K562 (cell line): ENCODE measurements around the gene PALS1. TPM values are rescaled to one million over a fixed set of nuclear protein-coding genes. Genes with fewer than 3 reads are reported as not detected.

Experiments
- BHLHE40 ChIP-seq: IDR thresholded peaks from 2 replicates; pipeline ENCODE4 v1.6.1; 2011; ENCODE audit warnings: low read length, improper control_type of control experiment
- CBFB ChIP-seq: sonication (generic); formaldehyde crosslinking; IDR thresholded peaks from 2 replicates; pipeline ENCODE4 v1.4.0; 2020; ENCODE audit warnings: mild to moderate bottlenecking, missing genetic modification reagents
- IFI16 ChIP-seq: fragments of 250-450 bp; sonication (Bioruptor Pico); IDR thresholded peaks from 2 replicates; pipeline ENCODE4 v2.1.2; 2022; ENCODE audit warnings: mild to moderate bottlenecking, inconsistent platforms
- JUND ChIP-seq, 2 experiments: IDR thresholded peaks; 2 replicates in 1 of 2; 3 replicates in 1 of 2; pipeline ENCODE4 v1.6.1; 2011; ENCODE audit warnings: borderline replicate concordance in 2 of 2, low read depth in 2 of 2, low read length in 2 of 2, improper control_type of control experiment in 1 of 2, missing biosample characterization in 1 of 2, missing genetic modification characterization in 1 of 2, missing genetic modification reagents in 1 of 2
- KDM4B ChIP-seq, 2 experiments: fragments of 450-650 bp in 1 of 2; sonication (generic) in 1 of 2; IDR thresholded peaks; 2 replicates each; pipeline ENCODE4 v1.6.1; 2016 to 2017; ENCODE audit warnings: borderline replicate concordance in 2 of 2, antibody characterized with exemption in 1 of 2, low read depth in 1 of 2, mild to moderate bottlenecking in 1 of 2
- MAZ ChIP-seq, 2 experiments: fragments of 450-650 bp in 1 of 2; sonication (generic) in 1 of 2; formaldehyde crosslinking; IDR thresholded peaks in 1 of 2; conservative IDR thresholded peaks in 1 of 2; 2 replicates each; pipeline versions ENCODE4 v1.4.0 to v1.5.0; 2020; ENCODE audit warnings: mild to moderate bottlenecking in 1 of 2, missing genetic modification reagents in 1 of 2
- MNT ChIP-seq, 2 experiments: fragments of 450-650 bp; conservative IDR thresholded peaks; 2 replicates each; pipeline ENCODE4 v1.6.1; 2017; ENCODE audit warnings: mild to moderate bottlenecking in 2 of 2, moderate library complexity in 2 of 2
- MTF1 ChIP-seq: fragments of 250-450 bp; sonication (Bioruptor Pico); IDR thresholded peaks from 2 replicates; pipeline ENCODE4 v1.9.0; 2021; ENCODE audit warnings: moderate library complexity, mild to moderate bottlenecking, inconsistent platforms, borderline replicate concordance
- SAFB ChIP-seq: fragments of 200-400 bp; formaldehyde crosslinking; IDR thresholded peaks from 2 replicates; pipeline ENCODE4 v1.6.1; 2017; ENCODE audit warnings: low read depth, low read length, borderline replicate concordance
- SAFB2 ChIP-seq: fragments of 200-400 bp; formaldehyde crosslinking; IDR thresholded peaks from 2 replicates; pipeline ENCODE4 v1.6.1; 2018; ENCODE audit warnings: borderline replicate concordance, low read length, low read depth, moderate library complexity; ENCODE audit not compliant: severe bottlenecking
- SRSF3 ChIP-seq: fragments of 200-400 bp; formaldehyde crosslinking; IDR thresholded peaks from 2 replicates; pipeline ENCODE4 v1.6.1; 2016; ENCODE audit warnings: mild to moderate bottlenecking, low read length, moderate library complexity; ENCODE audit not compliant: insufficient read depth
- TEAD4 ChIP-seq, 2 experiments: sonication (generic) in 1 of 2; formaldehyde crosslinking in 1 of 2; IDR thresholded peaks; 2 replicates each; pipeline versions ENCODE4 v1.6.1 to v1.8.0; 2012 to 2022; ENCODE audit warnings: borderline replicate concordance in 1 of 2, inconsistent platforms in 1 of 2, low read length in 1 of 2, mild to moderate bottlenecking in 1 of 2, missing genetic modification reagents in 1 of 2
- ZNF253 ChIP-seq: fragments of 250-450 bp; sonication (Bioruptor Pico); conservative IDR thresholded peaks from 2 replicates; pipeline ENCODE4 v1.6.1; 2021; ENCODE audit warnings: mild to moderate bottlenecking
- ZNF280A ChIP-seq: fragments of 450-650 bp; IDR thresholded peaks from 2 replicates; pipeline ENCODE4 v1.6.1; 2018; ENCODE audit warnings: mild to moderate bottlenecking, low read depth; ENCODE audit not compliant: partially characterized antibody
- polyA plus RNA-seq, 8 experiments: library from polyadenylated mRNA; depleted of rRNA in 4 of 8; stranded (reverse) in 5 of 8; unstranded in 3 of 8; fragments of >200 nt; fragmentation: Nextera tagmentation in 2 of 8; fragmentation: Illumina TruSeq in 1 of 8; extraction: Ambion mirVana in 2 of 8; extraction: Trizol in 1 of 8; gene quantifications; 2 replicates each; pipeline versions ENCODE4 v1.2.1 to v1.2.3, GENCODE V29; 2011 to 2014; ENCODE audit warnings: inconsistent platforms in 1 of 8, missing spikeins in 1 of 8
- total RNA-seq, 7 experiments: library from RNA; depleted of rRNA in 6 of 7; stranded (reverse); fragments of >200 nt in 6 of 7; fragmentation: Illumina TruSeq in 2 of 7; extraction: Trizol in 2 of 7; gene quantifications; 2 replicates each; pipeline versions ENCODE4 v1.2.1 to v1.2.3, GENCODE V29; 2011 to 2021; ENCODE audit warnings: low replicate concordance in 1 of 7
- TF ChIP-seq, protein P1 (sequence below): fragments of 450-650 bp; IDR thresholded peaks from 2 replicates; pipeline ENCODE4 v1.6.1; 2017; ENCODE audit warnings: mild to moderate bottlenecking, moderate library complexity
- TF ChIP-seq, protein P2 (sequence below): fragments of 450-650 bp; IDR thresholded peaks from 2 replicates; pipeline ENCODE4 v1.6.1; 2017; ENCODE audit warnings: antibody characterized with exemption, mild to moderate bottlenecking

PALS1 gene
- total and polyA plus RNA-seq, 9 of the 15 experiments (the other 6 are each of a cell fraction or from before 2014, with no cell fraction given) = 4.1 to 9.9 (median 7.2) TPM

DNA sequence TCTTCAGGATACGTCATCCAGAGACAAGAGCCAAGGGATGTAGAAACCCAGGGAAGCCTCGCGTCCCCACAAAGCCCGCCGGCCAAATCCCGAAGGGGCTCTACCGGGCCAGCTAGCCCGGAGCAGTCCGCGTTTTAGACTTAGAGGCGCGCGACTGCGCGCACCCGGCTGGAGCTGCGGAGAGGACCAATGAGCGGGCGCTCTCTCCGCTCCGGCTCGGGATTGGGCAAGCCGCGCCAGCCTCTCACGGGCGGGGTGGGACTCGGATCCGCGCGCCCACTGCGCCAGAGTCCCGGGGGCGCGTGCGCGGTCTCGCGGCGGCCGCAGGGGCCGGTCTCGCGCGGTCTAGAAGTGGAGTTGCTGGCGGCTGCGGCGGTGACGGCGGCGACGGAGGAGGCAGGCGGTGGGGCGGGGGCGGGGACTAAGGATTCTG, 241 bp upstream of the PALS1 start (continued):
- TF ChIP-seq ZNF253 (CRISPR knock-in tag) = no peak
- no peak for TF ChIP-seq ZNF280A
- TF ChIP-seq KDM4B (IDR thresholded peaks at IDR 0.05; ENCODE audit: borderline replicate concordance in 2 of 2, low read depth in 1 of 2) = 0 out of 4 replicates have a peak, but pooled peaks of 1 of the 2 experiments have one; percentile 4
- no peak for TF ChIP-seq TEAD4 (IDR thresholded peaks at IDR 0.05; ENCODE audit: low read length)
- no peak for TF ChIP-seq TEAD4 (CRISPR knock-in tag; IDR thresholded peaks at IDR 0.05; ENCODE audit: borderline replicate concordance)
- no peak for TF ChIP-seq MTF1 (CRISPR knock-in tag)
- TF ChIP-seq, protein P1, sequence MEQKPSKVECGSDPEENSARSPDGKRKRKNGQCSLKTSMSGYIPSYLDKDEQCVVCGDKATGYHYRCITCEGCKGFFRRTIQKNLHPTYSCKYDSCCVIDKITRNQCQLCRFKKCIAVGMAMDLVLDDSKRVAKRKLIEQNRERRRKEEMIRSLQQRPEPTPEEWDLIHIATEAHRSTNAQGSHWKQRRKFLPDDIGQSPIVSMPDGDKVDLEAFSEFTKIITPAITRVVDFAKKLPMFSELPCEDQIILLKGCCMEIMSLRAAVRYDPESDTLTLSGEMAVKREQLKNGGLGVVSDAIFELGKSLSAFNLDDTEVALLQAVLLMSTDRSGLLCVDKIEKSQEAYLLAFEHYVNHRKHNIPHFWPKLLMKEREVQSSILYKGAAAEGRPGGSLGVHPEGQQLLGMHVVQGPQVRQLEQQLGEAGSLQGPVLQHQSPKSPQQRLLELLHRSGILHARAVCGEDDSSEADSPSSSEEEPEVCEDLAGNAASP = no peak
- TF ChIP-seq SAFB = peak; percentile 60; the same call in 1 of the 2 replicates
- peak; percentile 52 for TF ChIP-seq BHLHE40
- TF ChIP-seq JUND (IDR thresholded peaks at IDR 0.05; ENCODE audit: borderline replicate concordance, low read depth, low read length) = no peak
- TF ChIP-seq JUND (tag; IDR thresholded peaks at IDR 0.05; ENCODE audit: borderline replicate concordance, low read depth, low read length) = no peak
- no peak for TF ChIP-seq MAZ (CRISPR knock-in tag; conservative IDR thresholded peaks at IDR 0.05 in 1 of 2, IDR thresholded peaks at IDR 0.05 in 1 of 2)
- no peak for TF ChIP-seq SAFB2
- no peak for TF ChIP-seq SRSF3
- 0 out of 4 replicates have a peak, but pooled peaks of 1 of the 2 experiments have one; percentile 42 for TF ChIP-seq MNT (conservative IDR thresholded peaks at IDR 0.05)
- TF ChIP-seq IFI16 (CRISPR knock-in tag) = no peak
- TF ChIP-seq, protein P2, sequence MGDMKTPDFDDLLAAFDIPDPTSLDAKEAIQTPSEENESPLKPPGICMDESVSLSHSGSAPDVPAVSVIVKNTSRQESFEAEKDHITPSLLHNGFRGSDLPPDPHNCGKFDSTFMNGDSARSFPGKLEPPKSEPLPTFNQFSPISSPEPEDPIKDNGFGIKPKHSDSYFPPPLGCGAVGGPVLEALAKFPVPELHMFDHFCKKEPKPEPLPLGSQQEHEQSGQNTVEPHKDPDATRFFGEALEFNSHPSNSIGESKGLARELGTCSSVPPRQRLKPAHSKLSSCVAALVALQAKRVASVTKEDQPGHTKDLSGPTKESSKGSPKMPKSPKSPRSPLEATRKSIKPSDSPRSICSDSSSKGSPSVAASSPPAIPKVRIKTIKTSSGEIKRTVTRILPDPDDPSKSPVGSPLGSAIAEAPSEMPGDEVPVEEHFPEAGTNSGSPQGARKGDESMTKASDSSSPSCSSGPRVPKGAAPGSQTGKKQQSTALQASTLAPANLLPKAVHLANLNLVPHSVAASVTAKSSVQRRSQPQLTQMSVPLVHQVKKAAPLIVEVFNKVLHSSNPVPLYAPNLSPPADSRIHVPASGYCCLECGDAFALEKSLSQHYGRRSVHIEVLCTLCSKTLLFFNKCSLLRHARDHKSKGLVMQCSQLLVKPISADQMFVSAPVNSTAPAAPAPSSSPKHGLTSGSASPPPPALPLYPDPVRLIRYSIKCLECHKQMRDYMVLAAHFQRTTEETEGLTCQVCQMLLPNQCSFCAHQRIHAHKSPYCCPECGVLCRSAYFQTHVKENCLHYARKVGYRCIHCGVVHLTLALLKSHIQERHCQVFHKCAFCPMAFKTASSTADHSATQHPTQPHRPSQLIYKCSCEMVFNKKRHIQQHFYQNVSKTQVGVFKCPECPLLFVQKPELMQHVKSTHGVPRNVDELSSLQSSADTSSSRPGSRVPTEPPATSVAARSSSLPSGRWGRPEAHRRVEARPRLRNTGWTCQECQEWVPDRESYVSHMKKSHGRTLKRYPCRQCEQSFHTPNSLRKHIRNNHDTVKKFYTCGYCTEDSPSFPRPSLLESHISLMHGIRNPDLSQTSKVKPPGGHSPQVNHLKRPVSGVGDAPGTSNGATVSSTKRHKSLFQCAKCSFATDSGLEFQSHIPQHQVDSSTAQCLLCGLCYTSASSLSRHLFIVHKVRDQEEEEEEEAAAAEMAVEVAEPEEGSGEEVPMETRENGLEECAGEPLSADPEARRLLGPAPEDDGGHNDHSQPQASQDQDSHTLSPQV = no peak
- TF ChIP-seq CBFB (CRISPR knock-in tag) = no peak
